ENCODE results near the gene MOGAT3. TPM values are rescaled to one million over a fixed set of nuclear protein-coding genes. Genes with fewer than 3 reads are reported as not detected.

MOGAT3 gene
- total and polyA plus RNA-seq, 7 donors: not detected

DNA sequence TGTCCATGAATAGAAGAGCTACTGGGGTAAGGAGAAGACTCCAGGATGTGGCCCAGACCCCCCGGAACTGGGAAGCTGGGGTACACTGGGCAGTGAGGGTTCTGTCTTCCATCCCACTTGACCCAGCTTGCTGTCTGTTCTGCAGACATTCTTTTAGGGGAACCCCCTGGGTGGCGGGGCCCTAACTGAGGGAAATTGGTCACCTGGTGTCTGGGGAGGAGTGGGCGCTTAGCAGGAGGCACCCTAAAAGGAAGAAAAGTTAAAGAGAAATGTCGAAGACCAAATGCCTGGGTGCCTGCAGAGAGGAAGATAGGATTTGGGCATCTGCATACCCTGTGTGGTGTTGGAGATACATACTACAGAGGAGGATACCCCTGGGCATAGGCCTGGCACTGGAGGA lies 45.5 kb downstream of the MOGAT3 start:
- intact Hi-C loops (cut with DNase I): no loop called here
- Histone ChIP-seq H3K9me3 (no peaks in the 10 kb centered on the region), H3K27ac (no peak overlapping the region), H3K27me3 (ENCODE audit: insufficient read depth in 3 of 3, low read length in 2 of 3) (no peaks in the 10 kb centered on the region), H3K4me1 (no peaks in the 10 kb centered on the region), H3K4me3 (peak overlapping the region; percentile 86), H3K36me3 (ENCODE audit: insufficient read depth in 1 of 2, low read depth in 1 of 2) (peaks cover 0 to 27% of the 10 kb centered on the region in 2 donors)
- DNase-seq (no peak), ATAC-seq (no peak)
- 58 to 66% (median 59%) methylated on average over 4 of the region's 4 CpGs for WGBS, 3 donors
- TF ChIP-seq, protein P1, sequence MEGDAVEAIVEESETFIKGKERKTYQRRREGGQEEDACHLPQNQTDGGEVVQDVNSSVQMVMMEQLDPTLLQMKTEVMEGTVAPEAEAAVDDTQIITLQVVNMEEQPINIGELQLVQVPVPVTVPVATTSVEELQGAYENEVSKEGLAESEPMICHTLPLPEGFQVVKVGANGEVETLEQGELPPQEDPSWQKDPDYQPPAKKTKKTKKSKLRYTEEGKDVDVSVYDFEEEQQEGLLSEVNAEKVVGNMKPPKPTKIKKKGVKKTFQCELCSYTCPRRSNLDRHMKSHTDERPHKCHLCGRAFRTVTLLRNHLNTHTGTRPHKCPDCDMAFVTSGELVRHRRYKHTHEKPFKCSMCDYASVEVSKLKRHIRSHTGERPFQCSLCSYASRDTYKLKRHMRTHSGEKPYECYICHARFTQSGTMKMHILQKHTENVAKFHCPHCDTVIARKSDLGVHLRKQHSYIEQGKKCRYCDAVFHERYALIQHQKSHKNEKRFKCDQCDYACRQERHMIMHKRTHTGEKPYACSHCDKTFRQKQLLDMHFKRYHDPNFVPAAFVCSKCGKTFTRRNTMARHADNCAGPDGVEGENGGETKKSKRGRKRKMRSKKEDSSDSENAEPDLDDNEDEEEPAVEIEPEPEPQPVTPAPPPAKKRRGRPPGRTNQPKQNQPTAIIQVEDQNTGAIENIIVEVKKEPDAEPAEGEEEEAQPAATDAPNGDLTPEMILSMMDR (IDR thresholded peaks at IDR 0.05): no peak

DNA sequence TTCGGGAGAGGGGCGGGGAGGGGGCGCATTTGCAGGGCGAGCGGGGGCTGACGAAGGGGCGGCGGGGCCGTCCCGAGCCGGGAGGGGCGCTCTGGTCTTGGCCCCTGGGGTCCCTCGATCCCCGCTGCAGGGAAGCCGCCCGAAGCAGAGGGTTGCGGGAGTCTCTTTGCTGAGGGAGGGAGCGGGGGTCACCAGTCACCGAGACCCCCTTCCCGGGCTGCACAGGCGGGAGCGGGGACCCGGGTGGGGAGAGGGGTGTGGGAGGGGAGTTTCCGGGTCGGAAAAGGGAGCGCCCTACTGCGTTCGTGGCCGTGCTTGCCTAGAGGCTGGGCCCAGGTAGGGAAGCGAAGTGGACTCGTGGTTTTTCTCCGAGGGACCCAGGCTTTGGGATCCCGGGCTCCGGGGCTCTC lies 46.1 kb downstream of the MOGAT3 start:
- no peak overlapping the region for H3K27ac ChIP-seq
- WGBS, 3 donors: 1% methylated on average over 23 to 34 of the region's 34 CpGs
- peak overlapping the region; percentile 86 for H3K4me3 ChIP-seq
- H3K36me3 ChIP-seq (ENCODE audit: insufficient read depth in 1 of 2, low read depth in 1 of 2): peaks cover 0 to 26% of the 10 kb centered on the region in 2 donors
- ATAC-seq: peak; percentile 18 to 48 (median 30)
- no peaks in the 10 kb centered on the region for H3K9me3 ChIP-seq
- peaks cover 0 to under 1% (median 0%) of the 10 kb centered on the region in 3 donors for H3K27me3 ChIP-seq (ENCODE audit: insufficient read depth in 3 of 3, low read length in 2 of 3)
- no peak for DNase-seq
- TF ChIP-seq, protein P1 (IDR thresholded peaks at IDR 0.05): no peak
- no peaks in the 10 kb centered on the region for H3K4me1 ChIP-seq
- intact Hi-C loops (cut with DNase I): no loop called here

DNA sequence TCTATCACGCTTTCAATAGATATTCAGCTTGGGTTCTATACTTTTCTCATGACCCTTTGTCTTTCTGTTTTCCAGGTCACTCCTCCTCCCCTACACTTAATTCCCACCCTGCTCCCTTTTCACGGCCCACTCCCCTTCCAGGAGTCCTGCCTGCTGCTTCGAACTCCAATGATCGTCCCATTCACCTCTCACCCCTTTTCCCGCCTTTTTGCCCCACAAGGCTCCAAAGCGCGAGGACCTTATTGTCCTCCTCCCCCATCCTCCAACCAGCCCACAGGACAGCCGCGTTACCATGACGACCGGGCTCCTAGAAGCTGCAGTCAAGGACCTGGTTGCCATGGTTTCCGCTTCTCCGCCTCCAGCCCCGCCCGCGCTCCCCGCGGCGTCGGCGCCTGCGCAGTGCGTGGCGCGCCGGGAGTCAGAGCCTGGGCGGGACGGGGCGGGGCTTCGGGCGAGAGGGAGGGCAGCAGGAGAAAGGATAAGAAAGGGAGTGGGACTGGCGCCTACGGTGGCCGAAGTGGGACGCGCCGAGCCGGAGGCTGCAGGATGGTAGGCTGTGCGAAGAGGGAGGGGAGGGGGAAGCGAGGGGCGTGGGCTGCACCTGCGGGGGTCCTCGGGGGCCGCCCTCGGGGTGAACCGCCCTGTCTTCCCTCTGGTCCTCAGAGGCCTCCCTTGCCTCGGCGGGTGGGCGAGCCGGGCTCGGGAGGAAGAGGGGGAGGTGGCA lies 46.7 kb downstream of the MOGAT3 start, which contains the start of gene AP1S1:
AP1S1 (plus strand) TSS at position 508 of the 724 bp plus-strand sequence; CDS start at position 547, 39 bp downstream.
- no peaks in the 10 kb centered on the region for H3K4me1 ChIP-seq
- H3K4me3 ChIP-seq: peak within 1 kb of the TSS; percentile 86
- peak; percentile 97 to 99 (median 98) for ATAC-seq
- H3K27me3 ChIP-seq (ENCODE audit: insufficient read depth in 3 of 3, low read length in 2 of 3): peaks cover 0 to 6% (median 0%) of the 10 kb centered on the region in 3 donors
- DNase-seq: peak; percentile 93 to 96
- TF ChIP-seq, protein P1 (IDR thresholded peaks at IDR 0.05): no peak
- no peak within 1 kb of the TSS for H3K27ac ChIP-seq
- WGBS, 3 donors: 3 to 4% (median 3%) methylated on average over 32 to 51 of the region's 51 CpGs
- H3K36me3 ChIP-seq (ENCODE audit: insufficient read depth in 1 of 2, low read depth in 1 of 2): peaks cover 0 to 20% of the 10 kb centered on the region in 2 donors
- intact Hi-C loops (cut with DNase I): no loop called here
- H3K9me3 ChIP-seq: no peaks in the 10 kb centered on the region

DNA sequence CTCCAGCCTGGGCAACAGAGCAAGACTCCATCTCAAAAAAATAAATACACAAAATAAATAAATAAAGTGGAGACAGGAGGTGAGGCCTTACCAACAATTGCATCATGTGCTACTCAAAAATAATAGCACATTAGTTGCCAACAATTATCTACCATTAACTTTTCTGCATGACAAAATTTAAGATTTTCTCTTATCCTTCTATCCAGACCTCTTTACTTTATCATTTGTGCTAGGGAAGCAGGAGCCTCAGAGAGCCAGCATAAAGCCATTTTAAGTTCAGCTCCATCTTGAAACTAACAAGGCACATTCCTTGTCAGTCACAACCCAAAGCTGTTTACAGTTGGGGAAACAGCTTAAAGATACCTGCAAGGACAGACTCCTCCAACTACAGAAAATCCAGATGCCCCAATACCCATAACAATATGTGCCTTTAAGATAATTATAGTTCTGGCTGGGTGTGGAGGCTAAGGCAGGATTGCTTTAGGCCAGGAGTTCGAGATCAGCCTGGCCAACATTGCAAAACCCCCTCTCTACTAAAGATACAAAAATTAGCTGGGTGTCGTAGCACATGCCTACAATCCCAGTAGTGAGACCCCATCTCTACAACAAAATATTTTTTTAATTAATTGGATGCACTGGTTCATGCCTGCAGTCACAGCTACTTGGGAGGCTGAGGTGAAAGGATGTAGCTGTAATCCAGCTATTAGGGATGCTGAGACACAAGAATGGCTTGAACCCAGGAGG lies 48.8 kb downstream of the MOGAT3 start:
- TF ChIP-seq, protein P1 (IDR thresholded peaks at IDR 0.05): no peak
- Histone ChIP-seq H3K27ac (no peak overlapping the region), H3K4me1 (no peaks in the 10 kb centered on the region), H3K4me3 (no peak overlapping the region), H3K36me3 (ENCODE audit: insufficient read depth in 1 of 2, low read depth in 1 of 2) (peaks cover 0 to 2% of the 10 kb centered on the region in 2 donors), H3K27me3 (ENCODE audit: insufficient read depth in 3 of 3, low read length in 2 of 3) (peaks cover 0 to 12% (median 0%) of the 10 kb centered on the region in 3 donors), H3K9me3 (no peaks in the 10 kb centered on the region)
- DNase-seq (no peak), ATAC-seq (no peak)
- WGBS, 3 donors: 75 to 84% (median 80%) methylated on average over 2 of the region's 2 CpGs
- intact Hi-C loops (cut with DNase I): no loop called here

Other genes starting within 250 kb of the MOGAT3 start
- gene MUC12, start 231.5 kb downstream of the MOGAT3 start, total RNA-seq: under 1 TPM in 2 of 4 donors, not detected in 2; 0.02 to 0.13 TPM
- gene MUC12, start 231.5 kb downstream of the MOGAT3 start, polyA plus RNA-seq: under 1 TPM in 1 of 3 donors, not detected in 2; 0.09 TPM
- gene MUC17, start 181.0 kb downstream of the MOGAT3 start, total RNA-seq: under 1 TPM in 1 of 4 donors, not detected in 3; 0.02 TPM
- gene MUC17, start 181.0 kb downstream of the MOGAT3 start, polyA plus RNA-seq: under 1 TPM in 1 of 3 donors, not detected in 2; 0.03 TPM
- gene TRIM56, start 115.6 kb downstream of the MOGAT3 start, total RNA-seq: 10 to 100 TPM; 10.1 to 15.7 (median 13.8) TPM
- 10 to 100 TPM in 1 of 3 donors, 1 to 10 TPM in 2; 3.2 to 13.3 (median 5.8) TPM for gene TRIM56, start 115.6 kb downstream of the MOGAT3 start, polyA plus RNA-seq
- 10 to 100 TPM in 1 of 4 donors, 1 to 10 TPM in 3; 7.1 to 14.4 (median 7.4) TPM for gene SERPINE1, start 73.9 kb downstream of the MOGAT3 start, total RNA-seq
- 100 to 1,000 TPM in 1 of 3 donors, 1 to 10 TPM in 2; 4.3 to 269 (median 5.9) TPM for gene SERPINE1, start 73.9 kb downstream of the MOGAT3 start, polyA plus RNA-seq
- gene AP1S1, start 46.6 kb downstream of the MOGAT3 start, total RNA-seq: 1 to 10 TPM; 5.7 to 7.1 (median 6.6) TPM
- gene AP1S1, start 46.6 kb downstream of the MOGAT3 start, polyA plus RNA-seq: 10 to 100 TPM; 11.1 to 29.9 (median 17.8) TPM
- under 1 TPM in 1 of 4 donors, not detected in 3; 0.10 TPM for gene VGF, start 35.5 kb downstream of the MOGAT3 start, total RNA-seq
- gene VGF, start 35.5 kb downstream of the MOGAT3 start, polyA plus RNA-seq: 1 to 10 TPM in 1 of 3 donors, under 1 TPM in 1, not detected in 1; 0.03 to 4.3 TPM
- not detected for gene NAT16, start 20.7 kb downstream of the MOGAT3 start, total RNA-seq
- gene NAT16, start 20.7 kb downstream of the MOGAT3 start, polyA plus RNA-seq: under 1 TPM in 1 of 3 donors, not detected in 2; 0.01 TPM
- gene PLOD3, start 16.5 kb upstream of the MOGAT3 start, total RNA-seq: 10 to 100 TPM; 18.5 to 25.4 (median 20.4) TPM
- 10 to 100 TPM; 12.9 to 45.4 (median 15.2) TPM for gene PLOD3, start 16.5 kb upstream of the MOGAT3 start, polyA plus RNA-seq
- 10 to 100 TPM; 40.8 to 58.1 (median 48.1) TPM for gene ZNHIT1, start 17.1 kb upstream of the MOGAT3 start, total RNA-seq
- gene ZNHIT1, start 17.1 kb upstream of the MOGAT3 start, polyA plus RNA-seq: 10 to 100 TPM; 65.0 to 89.5 (median 67.6) TPM
- gene CLDN15, start 36.8 kb upstream of the MOGAT3 start, total RNA-seq: 1 to 10 TPM; 1.0 to 2.1 (median 1.5) TPM
- 1 to 10 TPM in 2 of 3 donors, under 1 TPM in 1; 0.52 to 2.2 (median 1.9) TPM for gene CLDN15, start 36.8 kb upstream of the MOGAT3 start, polyA plus RNA-seq
- gene FIS1, start 44.0 kb upstream of the MOGAT3 start, total RNA-seq: 100 to 1,000 TPM; 239 to 368 (median 261) TPM
- gene FIS1, start 44.0 kb upstream of the MOGAT3 start, polyA plus RNA-seq: 100 to 1,000 TPM; 263 to 341 (median 312) TPM
- 10 to 100 TPM; 18.7 to 26.0 (median 21.5) TPM for gene IFT22, start 120.8 kb upstream of the MOGAT3 start, total RNA-seq
- gene IFT22, start 120.8 kb upstream of the MOGAT3 start, polyA plus RNA-seq: 10 to 100 TPM; 23.2 to 42.2 (median 27.1) TPM
- gene COL26A1, start 161.8 kb upstream of the MOGAT3 start, total RNA-seq: not detected
- under 1 TPM in 1 of 3 donors, not detected in 2; 0.03 TPM for gene COL26A1, start 161.8 kb upstream of the MOGAT3 start, polyA plus RNA-seq

Data from psoas muscle (tissue), 8 donors.